Esophagus muscularis mucosa (tissue), 4 donors: ENCODE data around the gene CHAT. TPM values are rescaled to one million over a fixed set of nuclear protein-coding genes. Genes with fewer than 3 reads are reported as not detected.

Source experiments
- DNase-seq: peaks from one replicate; pipeline ENCODE4 v3.0.0-alpha.2; 2017; ENCODE audit errors: extremely low spot score
- H3K27ac ChIP-seq, 4 donors: fragments of 200-600 bp; sonication (generic); replicated peaks in 1 of 4; 1 replicate in 3 of 4; 2 replicates in 1 of 4; pipeline ENCODE4 v1.5.1; 2016 to 2019; ENCODE audit warnings: mild to moderate bottlenecking in 1 of 4
- H3K27me3 ChIP-seq, 4 donors: fragments of 200-600 bp; sonication (generic); one replicate each; pipeline versions ENCODE4 v1.5.1 to v1.6.0; 2016 to 2019
- H3K36me3 ChIP-seq, 4 donors: fragments of 200-600 bp; sonication (generic); one replicate each; pipeline ENCODE4 v1.5.1; 2016 to 2019
- H3K4me1 ChIP-seq, 4 donors: fragments of 200-600 bp; sonication (generic); one replicate each; pipeline ENCODE4 v1.5.1; 2016 to 2019
- H3K4me3 ChIP-seq, 4 donors: fragments of 200-600 bp; sonication (generic); 1 replicate in 2 of 4; 2 replicates in 2 of 4; pipeline ENCODE4 v1.5.1; 2016 to 2019; ENCODE audit warnings: mild to moderate bottlenecking in 4 of 4, moderate library complexity in 1 of 4
- H3K9me3 ChIP-seq, 4 donors: fragments of 200-600 bp; sonication (generic); 1 replicate in 3 of 4; 2 replicates in 1 of 4; pipeline ENCODE4 v1.5.1; 2016 to 2019
- CTCF ChIP-seq, 3 experiments: fragments of 200-600 bp in 2 of 3; fragments of 450-650 bp in 1 of 3; sonication (generic) in 2 of 3; IDR thresholded peaks; one replicate each; pipeline ENCODE4 v1.5.1; 2017 to 2019; ENCODE audit warnings: antibody characterized with exemption in 3 of 3, mild to moderate bottlenecking in 2 of 3, moderate library complexity in 1 of 3
- EP300 ChIP-seq: sonication (generic); formaldehyde crosslinking; IDR thresholded peaks from one replicate; pipeline ENCODE4 v1.6.1; 2017; ENCODE audit warnings: antibody characterized with exemption
- POLR2A ChIP-seq: fragments of 450-650 bp; IDR thresholded peaks from one replicate; pipeline ENCODE4 v1.6.1; 2017; ENCODE audit warnings: antibody characterized with exemption, moderate library complexity, mild to moderate bottlenecking, low read depth
- POLR2AphosphoS5 ChIP-seq, 2 donors: sonication (generic); formaldehyde crosslinking; IDR thresholded peaks; one replicate each; pipeline ENCODE4 v1.6.1; 2017; ENCODE audit warnings: antibody characterized with exemption in 2 of 2
- WGBS: methylation state at CpG from one replicate; pipeline ENCODE4 v1.1.5; 2018; 5-methylcytosine and 5-hydroxymethylcytosine counted together
- intact Hi-C: fragments of 100-400 bp; cut with DNase I; formaldehyde crosslinking; loops from one replicate; pipeline ENCODE4 v1.15.1; 2023
- total RNA-seq, 4 donors: library from RNA; depleted of rRNA; stranded (reverse); fragments of >200 nt; gene quantifications; one replicate each; pipeline versions ENCODE4 v1.1.0 to v1.2.1, GENCODE V29; 2016

Gene CHAT
- total RNA-seq, 4 donors from 2014 or later: 0.17 TPM; not detected in 3

GRCh38 chr10:49686651-49687050 is 72.8 kb downstream of the CHAT start:
- no peak overlapping the region for H3K4me3 ChIP-seq
- intact Hi-C loops: no loop called here
- H3K36me3 ChIP-seq: no peaks in the 10 kb centered on the region
- peaks cover 0 to 25% (median 11%) of the 10 kb centered on the region in 4 donors for H3K9me3 ChIP-seq
- H3K27ac ChIP-seq: no peak overlapping the region
- peak; percentile 68 for DNase-seq
- no peaks in the 10 kb centered on the region for H3K4me1 ChIP-seq
- WGBS: 85% methylated on average over 4 of the region's 4 CpGs
- TF ChIP-seq CTCF (IDR thresholded peaks at IDR 0.05) (no peak), POLR2AphosphoS5 (IDR thresholded peaks at IDR 0.05) (no peak), POLR2A (no peak), EP300 (no peak)
- peaks cover 0 to 44% (median 1%) of the 10 kb centered on the region in 4 donors for H3K27me3 ChIP-seq

GRCh38 chr10:49688261-49688846 is 74.5 kb downstream of the CHAT start:
- no peaks in the 10 kb centered on the region for H3K36me3 ChIP-seq
- intact Hi-C loops: no loop called here
- no peak for DNase-seq
- H3K4me1 ChIP-seq: no peaks in the 10 kb centered on the region
- peaks cover 0 to 55% (median 3%) of the 10 kb centered on the region in 4 donors for H3K27me3 ChIP-seq
- H3K4me3 ChIP-seq: no peak overlapping the region
- no peak for TF ChIP-seq POLR2AphosphoS5 (IDR thresholded peaks at IDR 0.05)
- no peak for TF ChIP-seq EP300
- no peak for TF ChIP-seq CTCF (IDR thresholded peaks at IDR 0.05)
- no peak for TF ChIP-seq POLR2A
- 12% methylated on average over 8 of the region's 8 CpGs for WGBS
- H3K27ac ChIP-seq: no peak overlapping the region
- peaks cover 0 to 17% (median 9%) of the 10 kb centered on the region in 4 donors for H3K9me3 ChIP-seq

- H3K27me3 ChIP-seq: peaks cover 0 to 60% (median 3%) of the 10 kb centered on the region in 4 donors
Observed at GRCh38 chr10:49688920-49689319, 75.1 kb downstream of the CHAT start.

GRCh38 chr10:49689882-49690510 is 76.2 kb downstream of the CHAT start:
- DNase-seq: no peak
- H3K36me3 ChIP-seq: no peaks in the 10 kb centered on the region
- intact Hi-C loops: no loop called here
- no peak overlapping the region for H3K27ac ChIP-seq
- H3K27me3 ChIP-seq: peaks cover 0 to 60% (median 3%) of the 10 kb centered on the region in 4 donors
- no peak overlapping the region for H3K4me3 ChIP-seq
- TF ChIP-seq POLR2A (no peak), POLR2AphosphoS5 (IDR thresholded peaks at IDR 0.05) (no peak), EP300 (no peak), CTCF (IDR thresholded peaks at IDR 0.05) (no peak)
- peaks cover 0 to 11% (median 9%) of the 10 kb centered on the region in 4 donors for H3K9me3 ChIP-seq
- no peaks in the 10 kb centered on the region for H3K4me1 ChIP-seq
- 15% methylated on average over 12 of the region's 12 CpGs for WGBS

More at GRCh38 chr10:49688920-49689319, 75.1 kb downstream of the CHAT start:
- H3K27ac ChIP-seq: no peak overlapping the region
- no peaks in the 10 kb centered on the region for H3K4me1 ChIP-seq
- intact Hi-C loops: no loop called here
- no peak for TF ChIP-seq EP300
- TF ChIP-seq POLR2A: no peak
- no peak for TF ChIP-seq CTCF (IDR thresholded peaks at IDR 0.05)
- no peak for TF ChIP-seq POLR2AphosphoS5 (IDR thresholded peaks at IDR 0.05)
- no peak overlapping the region for H3K4me3 ChIP-seq
- peaks cover 0 to 11% (median 9%) of the 10 kb centered on the region in 4 donors for H3K9me3 ChIP-seq
- H3K36me3 ChIP-seq: no peaks in the 10 kb centered on the region
- DNase-seq: no peak
- 13% methylated on average over 7 of the region's 7 CpGs for WGBS
